Myocyte (in vitro differentiated cells): ENCODE results near the gene TTC34. TPM values are rescaled to one million over a fixed set of nuclear protein-coding genes. Genes with fewer than 3 reads are reported as not detected.
"Not testable (repeated sequence)": the region's sequence is repeated elsewhere in the genome, so short reads cannot be mapped to it uniquely, and the experiment has no call there.

Source experiments
- DNase-seq: peaks from one replicate; pipeline ENCODE4 v3.0.0-alpha.2; 2012; ENCODE audit warnings: low read depth
- total RNA-seq: library from RNA; depleted of rRNA; stranded (reverse); fragments of >200 nt; gene quantifications from 2 replicates; pipeline ENCODE4 v1.2.3, GENCODE V29; 2014

Gene TTC34
- total RNA-seq, 1 donor from 2014 or later: 0.32 TPM

- no peak for DNase-seq
Observed at GRCh38 chr1:2778220-2778592, 23.3 kb downstream of the TTC34 start.

GRCh38 chr1:2777424-2778219 is 23.9 kb downstream of the TTC34 start:
- DNase-seq: no peak

- not testable (repeated sequence) for DNase-seq
Observed at GRCh38 chr1:2775333-2775732, 26.2 kb downstream of the TTC34 start.

GRCh38 chr1:2768052-2768451 is 33.4 kb downstream of the TTC34 start:
- not testable (repeated sequence) for DNase-seq

GRCh38 chr1:2759433-2759832 is 42.1 kb downstream of the TTC34 start:
- not testable (repeated sequence) for DNase-seq

- DNase-seq: not testable (repeated sequence)
Observed at GRCh38 chr1:2757519-2757918, 44.0 kb downstream of the TTC34 start.

- not testable (repeated sequence) for DNase-seq
Observed at GRCh38 chr1:2755426-2755825, 46.1 kb downstream of the TTC34 start.

- DNase-seq: not testable (repeated sequence)
Observed at GRCh38 chr1:2754597-2754996, 46.9 kb downstream of the TTC34 start.

GRCh38 chr1:2752503-2752902 is 49.0 kb downstream of the TTC34 start:
- DNase-seq: not testable (repeated sequence)

GRCh38 chr1:2751866-2752265 is 49.6 kb downstream of the TTC34 start:
- not testable (repeated sequence) for DNase-seq

GRCh38 chr1:2750766-2751730 is 50.4 kb downstream of the TTC34 start:
- not testable (repeated sequence) for DNase-seq

GRCh38 chr1:2750041-2750680 is 51.3 kb downstream of the TTC34 start:
- not testable (repeated sequence) for DNase-seq

GRCh38 chr1:2748626-2749025 is 52.9 kb downstream of the TTC34 start:
- not testable (repeated sequence) for DNase-seq

GRCh38 chr1:2694796-2695195 is 106.7 kb downstream of the TTC34 start:
- not testable (repeated sequence) for DNase-seq

GRCh38 chr1:2690180-2690579 is 111.3 kb downstream of the TTC34 start:
- DNase-seq: not testable (repeated sequence)

GRCh38 chr1:2688336-2688665 is 113.2 kb downstream of the TTC34 start:
- DNase-seq: not testable (repeated sequence)

GRCh38 chr1:2687638-2688335 is 113.7 kb downstream of the TTC34 start:
- not testable (repeated sequence) for DNase-seq

- not testable (repeated sequence) for DNase-seq
Observed at GRCh38 chr1:2687174-2687591, 114.3 kb downstream of the TTC34 start.

- DNase-seq: not testable (repeated sequence)
Observed at GRCh38 chr1:2686091-2686863, 115.2 kb downstream of the TTC34 start.

- DNase-seq: not testable (repeated sequence)
Observed at GRCh38 chr1:2685671-2686070, 115.8 kb downstream of the TTC34 start.
